Endothelial cell of umbilical vein (primary cell): Measurements from ENCODE around the gene ABCB10. TPM values are rescaled to one million over a fixed set of nuclear protein-coding genes. Genes with fewer than 3 reads are reported as not detected.

ENCODE experiments used
- BruUV-seq: library from RNA; stranded (reverse); fragments of 400-500 nt; replicated peaks from 2 replicates; lab custom pipeline; 2021; lab: Mats Ljungman, UMichigan
- CTCF ChIA-PET: fragments of 300-600, 350-600 bp; sonication (Branson Sonifier 250); formaldehyde crosslinking; loops from one replicate; lab custom pipeline; 2021; ENCODE audit warnings: antibody characterized with exemption, inconsistent platforms; lab: Charles Lee
- POLR2A ChIA-PET: fragments of 300-600, 350-600 bp; sonication (Branson Sonifier 250); formaldehyde crosslinking; loops from one replicate; lab custom pipeline; 2021; ENCODE audit warnings: antibody characterized with exemption, inconsistent platforms; lab: Charles Lee
- DNase-seq: peaks from one replicate; pipeline ENCODE4 v3.0.0-alpha.2; 2011; ENCODE audit warnings: low read depth, low spot score
- FAIRE-seq: peaks from 2 replicates; lab custom pipeline; 2011; peaks lifted over from hg19 to GRCh38; lab: Jason Lieb, UNC
- H2AFZ ChIP-seq: 2 replicates; pipeline ENCODE4 v1.6.0; 2012; ENCODE audit warnings: low read depth, low read length, control low read depth, inconsistent platforms
- H3K27ac ChIP-seq: 2 replicates; pipeline ENCODE4 v1.5.1; 2011; ENCODE audit warnings: low read depth, mild to moderate bottlenecking, control low read depth, low read length, moderate library complexity; ENCODE audit not compliant: insufficient read depth
- H3K27me3 ChIP-seq, 2 experiments: 2 replicates each; pipeline versions ENCODE4 v1.6.0 to v1.6.1; 2011; ENCODE audit warnings: low read length in 2 of 2, mixed read lengths in 1 of 2; ENCODE audit not compliant: control insufficient read depth in 2 of 2, insufficient read depth in 2 of 2
- H3K36me3 ChIP-seq, 2 experiments: 2 replicates in 1 of 2; 3 replicates in 1 of 2; pipeline ENCODE4 v1.5.1; 2011; ENCODE audit warnings: low read length in 2 of 2, mild to moderate bottlenecking in 1 of 2, moderate library complexity in 1 of 2; ENCODE audit not compliant: control insufficient read depth in 2 of 2, insufficient read depth in 2 of 2; ENCODE audit errors: extremely low read depth in 1 of 2
- H3K4me1 ChIP-seq: 3 replicates; pipeline ENCODE4 v1.5.1; 2011; ENCODE audit warnings: mild to moderate bottlenecking, low read length; ENCODE audit not compliant: control insufficient read depth, insufficient read depth; ENCODE audit errors: extremely low read depth
- H3K4me2 ChIP-seq: 2 replicates; pipeline ENCODE4 v1.6.1; 2011; ENCODE audit warnings: low read length, control low read depth, mixed read lengths; ENCODE audit not compliant: insufficient read depth
- H3K4me3 ChIP-seq, 3 experiments: fragments of 200-600 bp in 1 of 3; sonication (generic), shearing (Covaris generic) in 1 of 3; replicated peaks in 1 of 3; 2 replicates each; pipeline ENCODE4 v1.5.1; 2011 to 2016; ENCODE audit warnings: control low read depth in 3 of 3, low read length in 3 of 3, mild to moderate bottlenecking in 2 of 3, inconsistent platforms in 1 of 3, low read depth in 1 of 3, moderate library complexity in 1 of 3; ENCODE audit not compliant: insufficient read depth in 1 of 3
- H3K79me2 ChIP-seq: 2 replicates; pipeline ENCODE4 v1.6.0; 2012; ENCODE audit warnings: low read length, inconsistent platforms; ENCODE audit not compliant: control insufficient read depth, insufficient read depth
- H3K9ac ChIP-seq: replicated peaks from 2 replicates; pipeline ENCODE3; 2011; ENCODE audit warnings: low read length, control low read depth; ENCODE audit not compliant: insufficient read depth; ENCODE audit errors: extremely low read depth
- H3K9me1 ChIP-seq: replicated peaks from 3 replicates; pipeline ENCODE4 v1.6.0; 2011; ENCODE audit warnings: mild to moderate bottlenecking, low read length; ENCODE audit not compliant: control insufficient read depth, insufficient read depth; ENCODE audit errors: extremely low read depth
- H3K9me3 ChIP-seq: replicated peaks from 2 replicates; pipeline ENCODE4 v1.5.1; 2012; ENCODE audit warnings: low read length, inconsistent platforms; ENCODE audit not compliant: control insufficient read depth, insufficient read depth
- H4K20me1 ChIP-seq: replicated peaks from 2 replicates; pipeline ENCODE3; 2011; ENCODE audit warnings: mild to moderate bottlenecking, low read length; ENCODE audit not compliant: control insufficient read depth, insufficient read depth; ENCODE audit errors: extremely low read depth
- EZH2 ChIP-seq: IDR thresholded peaks from 2 replicates; pipeline ENCODE4 v1.6.1; 2012; ENCODE audit warnings: borderline replicate concordance, low read depth, mild to moderate bottlenecking, moderate library complexity, low read length, inconsistent platforms; ENCODE audit not compliant: severe bottlenecking
- FOS ChIP-seq: IDR thresholded peaks from 2 replicates; pipeline ENCODE4 v1.6.1; 2011; ENCODE audit warnings: mild to moderate bottlenecking, low read length, moderate library complexity, borderline replicate concordance; ENCODE audit not compliant: insufficient read depth
- GATA2 ChIP-seq: IDR thresholded peaks from 2 replicates; pipeline ENCODE4 v1.7.0; 2011; ENCODE audit warnings: low read depth, mild to moderate bottlenecking, moderate library complexity, mixed read lengths, low read length; ENCODE audit not compliant: insufficient read length, insufficient read depth
- JUN ChIP-seq: IDR thresholded peaks from 2 replicates; pipeline ENCODE4 v1.6.1; 2011; ENCODE audit warnings: borderline replicate concordance, low read depth; ENCODE audit not compliant: insufficient read length, insufficient read depth
- MAX ChIP-seq: IDR thresholded peaks from 2 replicates; pipeline ENCODE4 v1.6.1; 2011; ENCODE audit not compliant: insufficient read depth, insufficient read length
- MYC ChIP-seq: IDR thresholded peaks from one replicate; pipeline ENCODE4 v1.6.1; 2011; ENCODE audit warnings: mild to moderate bottlenecking, low read depth, low read length
- POLR2A ChIP-seq: IDR thresholded peaks from 2 replicates; pipeline ENCODE4 v1.6.1; 2012; ENCODE audit warnings: low read depth, mild to moderate bottlenecking, control low read depth, low read length
- POLR2AphosphoS5 ChIP-seq: IDR thresholded peaks from 2 replicates; pipeline ENCODE4 v1.6.1; 2012; ENCODE audit warnings: low read depth, mild to moderate bottlenecking, control low read depth, low read length, moderate library complexity; ENCODE audit not compliant: insufficient read depth
- dilution Hi-C: fragments of 300-500 bp; cut with MboI; formaldehyde crosslinking; loops from one replicate; pipeline ENCODE4 v1.15.0; 2019; ENCODE audit warnings: low sequenced_read_pairs; ENCODE audit not compliant: extremely low pct_ligation_motif_present
- intact Hi-C: fragments of 100-400 bp; cut with micrococcal nuclease; formaldehyde crosslinking; loops from one replicate; pipeline ENCODE4 v1.10.0; 2022
- polyA plus RNA-seq, 4 experiments: library from polyadenylated mRNA; depleted of rRNA in 3 of 4; stranded (reverse) in 3 of 4; unstranded in 1 of 4; fragments of >200 nt; gene quantifications; 2 replicates each; pipeline versions ENCODE4 v1.2.1 to v1.2.3, GENCODE V29; 2011 to 2012; ENCODE audit warnings: missing spikeins in 1 of 4
- small RNA-seq: library from RNA; depleted of rRNA; stranded (forward); fragments of <200 nt; gene quantifications from one replicate; pipeline ENCODE3, GENCODE V24; 2012; ENCODE audit warnings: low replicate concordance, low read depth; ENCODE audit not compliant: insufficient read depth, insufficient read length
- total RNA-seq: library from RNA; stranded (reverse); gene quantifications from 2 replicates; pipeline ENCODE4 v1.2.3, GENCODE V29; 2021
- TF ChIP-seq, protein P1 (sequence below), 2 donors: IDR thresholded peaks; 1 replicate in 1 of 2; 2 replicates in 1 of 2; pipeline ENCODE4 v1.5.1; 2011; ENCODE audit warnings: low read length in 2 of 2, mild to moderate bottlenecking in 2 of 2, moderate library complexity in 2 of 2, control low read depth in 1 of 2, inconsistent platforms in 1 of 2, low read depth in 1 of 2; ENCODE audit not compliant: insufficient read depth in 1 of 2; ENCODE audit errors: extremely low read depth in 1 of 2

ABCB10 gene
- total and polyA plus RNA-seq, 2 donors (not counting 3 experiments of a cell fraction or from before 2014, with no cell fraction given): 6.0 to 19.4 TPM

DNA sequence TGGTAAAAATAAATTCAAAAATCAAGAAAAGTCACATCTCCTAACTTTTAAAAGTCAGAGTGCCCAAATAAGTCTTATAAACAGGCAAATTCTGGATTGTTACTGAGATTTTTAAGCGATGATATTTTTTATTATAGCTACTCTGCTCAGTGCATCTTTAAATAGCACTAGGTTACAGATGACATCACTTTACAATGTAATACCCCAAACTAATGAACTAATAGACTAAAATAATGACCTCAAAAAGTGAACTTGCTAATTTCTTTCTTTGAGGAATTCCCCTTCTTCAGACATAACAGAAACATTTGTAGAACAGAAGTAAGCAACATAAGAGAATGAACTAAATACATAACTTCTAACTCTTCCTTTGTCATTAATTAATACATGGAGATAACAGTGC, 91.6 kb downstream of the ABCB10 start:
- H3K9ac ChIP-seq: no peak overlapping the region
- dilution Hi-C loops (no loop called here), intact Hi-C loops (no loop called here)
- DNase-seq (no peak), FAIRE-seq (no peak)
- H3K79me2 ChIP-seq: no peaks in the 10 kb centered on the region
- H4K20me1 ChIP-seq: no peaks in the 10 kb centered on the region
- no peaks in the 10 kb centered on the region for H3K27me3 ChIP-seq
- POLR2A ChIA-PET: no interaction called here
- no peak overlapping the region for H3K4me2 ChIP-seq
- H3K27ac ChIP-seq: no peak overlapping the region
- no peaks in the 10 kb centered on the region for H3K4me1 ChIP-seq
- H3K36me3 ChIP-seq: peaks cover 15 to 20% of the 10 kb centered on the region in 2 experiments
- no peaks in the 10 kb centered on the region for H3K9me1 ChIP-seq
- CTCF ChIA-PET: interaction anchor here (5.2 kb wide), 1 partner anchor 16 kb away, joined by 31 read pairs; no protein-coding TSS in a partner anchor
- TF ChIP-seq GATA2: no peak
- no peak for TF ChIP-seq EZH2
- no peak for TF ChIP-seq POLR2A
- no peak for TF ChIP-seq POLR2AphosphoS5
- TF ChIP-seq MYC: no peak
- TF ChIP-seq, protein P1, sequence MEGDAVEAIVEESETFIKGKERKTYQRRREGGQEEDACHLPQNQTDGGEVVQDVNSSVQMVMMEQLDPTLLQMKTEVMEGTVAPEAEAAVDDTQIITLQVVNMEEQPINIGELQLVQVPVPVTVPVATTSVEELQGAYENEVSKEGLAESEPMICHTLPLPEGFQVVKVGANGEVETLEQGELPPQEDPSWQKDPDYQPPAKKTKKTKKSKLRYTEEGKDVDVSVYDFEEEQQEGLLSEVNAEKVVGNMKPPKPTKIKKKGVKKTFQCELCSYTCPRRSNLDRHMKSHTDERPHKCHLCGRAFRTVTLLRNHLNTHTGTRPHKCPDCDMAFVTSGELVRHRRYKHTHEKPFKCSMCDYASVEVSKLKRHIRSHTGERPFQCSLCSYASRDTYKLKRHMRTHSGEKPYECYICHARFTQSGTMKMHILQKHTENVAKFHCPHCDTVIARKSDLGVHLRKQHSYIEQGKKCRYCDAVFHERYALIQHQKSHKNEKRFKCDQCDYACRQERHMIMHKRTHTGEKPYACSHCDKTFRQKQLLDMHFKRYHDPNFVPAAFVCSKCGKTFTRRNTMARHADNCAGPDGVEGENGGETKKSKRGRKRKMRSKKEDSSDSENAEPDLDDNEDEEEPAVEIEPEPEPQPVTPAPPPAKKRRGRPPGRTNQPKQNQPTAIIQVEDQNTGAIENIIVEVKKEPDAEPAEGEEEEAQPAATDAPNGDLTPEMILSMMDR (IDR thresholded peaks at IDR 0.05; ENCODE audit: extremely low read depth in 1 of 2, insufficient read depth in 1 of 2, low read depth in 1 of 2, low read length in 2 of 2): no peak
- no peak for TF ChIP-seq JUN
- TF ChIP-seq FOS: no peak
- TF ChIP-seq MAX: no peak
- H3K4me3 ChIP-seq: no peak overlapping the region
- no peak overlapping the region for H2AFZ ChIP-seq
- H3K9me3 ChIP-seq: no peaks in the 10 kb centered on the region
- no TSS peak for BruUV-seq

Small RNA genes lying within 50 kb of the gene (small RNA-seq; reads per million reads assigned to genes)
- gene HMGN2P19 (not detected), gene RNA5SP78 (not detected), gene RNU4-21P (not detected)

Other genes starting within 250 kb of the ABCB10 start
- gene CCSAP, start 215.7 kb downstream of the ABCB10 start, total RNA-seq: 5.7 TPM in 2 replicates
- 1.2 and 1.3 TPM in 2 replicates for gene CCSAP, start 215.7 kb downstream of the ABCB10 start, polyA plus RNA-seq
- gene ACTA1, start 124.6 kb downstream of the ABCB10 start, total RNA-seq: 0.22 TPM in 1 of 2 replicates, not detected in the other
- 0.24 and 0.33 TPM in 2 replicates for gene ACTA1, start 124.6 kb downstream of the ABCB10 start, polyA plus RNA-seq
- gene NUP133, start 50.4 kb downstream of the ABCB10 start, total RNA-seq: 35.9 and 43.2 TPM in 2 replicates
- 11.1 and 13.4 TPM in 2 replicates for gene NUP133, start 50.4 kb downstream of the ABCB10 start, polyA plus RNA-seq
- 20.3 and 24.8 TPM in 2 replicates for gene TAF5L, start 67.4 kb upstream of the ABCB10 start, total RNA-seq
- 19.7 and 21.1 TPM in 2 replicates for gene TAF5L, start 67.4 kb upstream of the ABCB10 start, polyA plus RNA-seq
- gene URB2, start 67.5 kb upstream of the ABCB10 start, total RNA-seq: 12.4 and 12.7 TPM in 2 replicates
- 4.3 and 4.7 TPM in 2 replicates for gene URB2, start 67.5 kb upstream of the ABCB10 start, polyA plus RNA-seq